Tibial nerve (tissue), 4 donors: ENCODE data around the gene FAM171A1. TPM values are rescaled to one million over a fixed set of nuclear protein-coding genes. Genes with fewer than 3 reads are reported as not detected.
"Not testable (repeated sequence)": the region's sequence is repeated elsewhere in the genome, so short reads cannot be mapped to it uniquely, and the experiment has no call there.

Experiments used
- DNase-seq, 2 donors: peaks; one replicate each; pipeline ENCODE4 v3.0.0-alpha.2; 2019; ENCODE audit warnings: low spot score in 2 of 2
- H3K27ac ChIP-seq, 4 donors: fragments of 200-600 bp; sonication (generic) in 3 of 4; one replicate each; pipeline ENCODE4 v1.5.1; 2017 to 2019; ENCODE audit warnings: mild to moderate bottlenecking in 1 of 4
- H3K27me3 ChIP-seq, 2 donors: fragments of 200-600 bp; sonication (generic) in 1 of 2; one replicate each; pipeline versions ENCODE4 v1.5.1 to v1.6.0; 2017 to 2019
- H3K36me3 ChIP-seq, 3 donors: fragments of 200-600 bp; sonication (generic); one replicate each; pipeline ENCODE4 v1.5.1; 2018 to 2019
- H3K4me1 ChIP-seq, 4 donors: fragments of 200-600 bp; sonication (generic) in 3 of 4; one replicate each; pipeline ENCODE4 v1.5.1; 2017 to 2019
- H3K4me3 ChIP-seq, 4 donors: fragments of 200-600 bp; sonication (generic) in 3 of 4; one replicate each; pipeline ENCODE4 v1.5.1; 2017 to 2019; ENCODE audit warnings: mild to moderate bottlenecking in 1 of 4, moderate library complexity in 1 of 4
- H3K9me3 ChIP-seq, 4 donors: fragments of 200-600 bp; sonication (generic) in 3 of 4; one replicate each; pipeline ENCODE4 v1.5.1; 2017 to 2019
- EP300 ChIP-seq, 2 donors: sonication (generic); formaldehyde crosslinking; IDR thresholded peaks; one replicate each; pipeline ENCODE4 v1.6.1; 2017; ENCODE audit warnings: antibody characterized with exemption in 2 of 2, mild to moderate bottlenecking in 1 of 2
- POLR2A ChIP-seq, 2 donors: fragments of 450-650 bp; IDR thresholded peaks; one replicate each; pipeline ENCODE4 v1.6.1; 2017; ENCODE audit warnings: antibody characterized with exemption in 2 of 2, mild to moderate bottlenecking in 2 of 2, moderate library complexity in 2 of 2
- WGBS, 2 donors: methylation state at CpG; one replicate each; pipeline ENCODE4 v1.1.5; 2018; 5-methylcytosine and 5-hydroxymethylcytosine counted together
- total RNA-seq, 4 donors: library from RNA; depleted of rRNA; stranded (reverse); fragments of >200 nt; gene quantifications; one replicate each; pipeline ENCODE4 v1.1.0, GENCODE V29; 2016
- TF ChIP-seq, protein P1 (sequence below), 5 experiments: fragments of 200-600 bp in 3 of 5; fragments of 450-650 bp in 2 of 5; sonication (generic) in 3 of 5; IDR thresholded peaks; one replicate each; pipeline ENCODE4 v1.5.1; 2016 to 2019; ENCODE audit warnings: antibody characterized with exemption in 5 of 5, mild to moderate bottlenecking in 3 of 5, moderate library complexity in 2 of 5

Gene FAM171A1
- total RNA-seq, 4 donors from 2014 or later, result 15.3 to 31.2 (median 21.2) TPM

GRCh38 chr10:15336211-15336610 lies 34.9 kb downstream of the FAM171A1 start:
- no peak overlapping the region for H3K4me3 ChIP-seq
- H3K9me3 ChIP-seq, result no peaks in the 10 kb centered on the region
- H3K27me3 ChIP-seq, result no peaks in the 10 kb centered on the region
- no peak for DNase-seq
- TF ChIP-seq POLR2A (IDR thresholded peaks at IDR 0.05) (no peak), EP300 (IDR thresholded peaks at IDR 0.05) (no peak)
- TF ChIP-seq, protein P1, sequence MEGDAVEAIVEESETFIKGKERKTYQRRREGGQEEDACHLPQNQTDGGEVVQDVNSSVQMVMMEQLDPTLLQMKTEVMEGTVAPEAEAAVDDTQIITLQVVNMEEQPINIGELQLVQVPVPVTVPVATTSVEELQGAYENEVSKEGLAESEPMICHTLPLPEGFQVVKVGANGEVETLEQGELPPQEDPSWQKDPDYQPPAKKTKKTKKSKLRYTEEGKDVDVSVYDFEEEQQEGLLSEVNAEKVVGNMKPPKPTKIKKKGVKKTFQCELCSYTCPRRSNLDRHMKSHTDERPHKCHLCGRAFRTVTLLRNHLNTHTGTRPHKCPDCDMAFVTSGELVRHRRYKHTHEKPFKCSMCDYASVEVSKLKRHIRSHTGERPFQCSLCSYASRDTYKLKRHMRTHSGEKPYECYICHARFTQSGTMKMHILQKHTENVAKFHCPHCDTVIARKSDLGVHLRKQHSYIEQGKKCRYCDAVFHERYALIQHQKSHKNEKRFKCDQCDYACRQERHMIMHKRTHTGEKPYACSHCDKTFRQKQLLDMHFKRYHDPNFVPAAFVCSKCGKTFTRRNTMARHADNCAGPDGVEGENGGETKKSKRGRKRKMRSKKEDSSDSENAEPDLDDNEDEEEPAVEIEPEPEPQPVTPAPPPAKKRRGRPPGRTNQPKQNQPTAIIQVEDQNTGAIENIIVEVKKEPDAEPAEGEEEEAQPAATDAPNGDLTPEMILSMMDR (IDR thresholded peaks at IDR 0.05), result no peak
- no peak overlapping the region for H3K27ac ChIP-seq
- WGBS, 2 donors, result 64 to 74% methylated on average over 4 of the region's 4 CpGs
- peaks cover 0 to 20% (median 8%) of the 10 kb centered on the region in 4 donors for H3K4me1 ChIP-seq
- H3K36me3 ChIP-seq, result no peaks in the 10 kb centered on the region

DNA sequence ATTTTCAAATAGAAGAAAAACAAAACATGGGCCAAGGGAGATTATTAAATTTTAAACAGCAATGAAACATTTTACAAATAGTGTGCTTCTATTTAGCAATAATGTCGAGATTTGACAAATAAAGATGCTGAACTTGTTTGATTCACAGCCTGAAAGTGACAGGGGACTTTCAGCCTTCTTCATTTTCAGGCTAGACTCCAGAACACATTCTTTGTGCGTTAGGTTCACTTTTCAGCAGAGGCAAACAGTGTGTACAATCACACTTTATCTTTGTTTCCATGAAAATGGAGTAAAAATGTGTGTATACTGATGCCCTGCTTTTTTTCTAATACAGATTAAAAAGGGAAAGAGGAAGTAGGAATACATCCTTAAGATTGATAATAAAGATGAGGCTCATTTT lies 35.6 kb downstream of the FAM171A1 start:
- no peaks in the 10 kb centered on the region for H3K36me3 ChIP-seq
- H3K27me3 ChIP-seq, result no peaks in the 10 kb centered on the region
- DNase-seq, result no peak
- TF ChIP-seq POLR2A (IDR thresholded peaks at IDR 0.05) (no peak), EP300 (IDR thresholded peaks at IDR 0.05) (no peak)
- TF ChIP-seq, protein P1 (IDR thresholded peaks at IDR 0.05), result no peak
- WGBS, 2 donors, result 21 to 45% methylated on average over 2 of the region's 2 CpGs
- peak overlapping the region in 2 of 4 donors; percentile 15 to 25 for H3K27ac ChIP-seq
- H3K4me1 ChIP-seq, result peaks cover 0 to 20% (median 8%) of the 10 kb centered on the region in 4 donors
- no peak overlapping the region for H3K4me3 ChIP-seq
- no peaks in the 10 kb centered on the region for H3K9me3 ChIP-seq

- WGBS, 2 donors, result 76 to 80% methylated on average over 7 of the region's 7 CpGs
- no peaks in the 10 kb centered on the region for H3K27me3 ChIP-seq
- H3K27ac ChIP-seq, result peak overlapping the region in 1 of 4 donors; percentile 15
- TF ChIP-seq, protein P1 (IDR thresholded peaks at IDR 0.05), result no peak
- TF ChIP-seq POLR2A (IDR thresholded peaks at IDR 0.05), result no peak
- TF ChIP-seq EP300 (IDR thresholded peaks at IDR 0.05), result no peak
- no peaks in the 10 kb centered on the region for H3K36me3 ChIP-seq
- peaks cover 0 to 20% (median 8%) of the 10 kb centered on the region in 4 donors for H3K4me1 ChIP-seq
- DNase-seq, result no peak
- no peak overlapping the region for H3K4me3 ChIP-seq
- H3K9me3 ChIP-seq, result no peaks in the 10 kb centered on the region
Observed at GRCh38 chr10:15334650-15335323, 36.3 kb downstream of the FAM171A1 start.

GRCh38 chr10:15333909-15334649 lies 37.0 kb downstream of the FAM171A1 start:
- no peak for DNase-seq
- 77 to 81% methylated on average over 6 of the region's 6 CpGs for whole genome bisulfite sequencing, 2 donors
- Histone ChIP-seq H3K27me3 (no peaks in the 10 kb centered on the region), H3K9me3 (no peaks in the 10 kb centered on the region), H3K27ac (no peak overlapping the region), H3K36me3 (no peaks in the 10 kb centered on the region), H3K4me1 (peaks cover 0 to 20% (median 8%) of the 10 kb centered on the region in 4 donors), H3K4me3 (no peak overlapping the region)
- TF ChIP-seq EP300 (IDR thresholded peaks at IDR 0.05), result no peak
- TF ChIP-seq, protein P1 (IDR thresholded peaks at IDR 0.05), result no peak
- no peak for TF ChIP-seq POLR2A (IDR thresholded peaks at IDR 0.05)

GRCh38 chr10:15333181-15333580 lies 37.9 kb downstream of the FAM171A1 start:
- DNase-seq, H3K27ac ChIP-seq: not testable (repeated sequence)
- WGBS, 2 donors, result 96 to 99% methylated on average over 8 of the region's 8 CpGs

More at GRCh38 chr10:15333181-15333580, 37.9 kb downstream of the FAM171A1 start:
- not testable (repeated sequence) for H3K36me3 ChIP-seq, H3K9me3 ChIP-seq, H3K4me3 ChIP-seq, H3K27me3 ChIP-seq
- H3K4me1 ChIP-seq, result peaks cover 0 to 20% (median 8%) of the 10 kb centered on the region in 4 donors
